Testis (tissue), 3 donors: Measurements from ENCODE around the gene OR2A25. TPM values are rescaled to one million over a fixed set of nuclear protein-coding genes. Genes with fewer than 3 reads are reported as not detected.

Experiments used
- DNase-seq: peaks from one replicate; pipeline ENCODE4 v3.0.0-alpha.2; 2019
- H3K27ac ChIP-seq, 2 donors: fragments of 200-600 bp; sonication (generic); one replicate each; pipeline ENCODE4 v1.5.1; 2019
- H3K27me3 ChIP-seq: fragments of 200-600 bp; sonication (generic); one replicate; pipeline ENCODE4 v1.5.1; 2019
- H3K36me3 ChIP-seq: fragments of 200-600 bp; sonication (generic); one replicate; pipeline ENCODE4 v1.5.1; 2017; ENCODE audit warnings: low read depth; ENCODE audit errors: missing control alignments
- H3K4me1 ChIP-seq: fragments of 200-600 bp; sonication (generic); one replicate; pipeline ENCODE4 v1.5.1; 2019
- H3K4me3 ChIP-seq, 2 donors: fragments of 200-600 bp; sonication (generic); one replicate each; pipeline ENCODE4 v1.5.1; 2017 to 2019
- H3K9me3 ChIP-seq: fragments of 200-600 bp; sonication (generic); one replicate; pipeline ENCODE4 v1.5.1; 2017
- POLR2A ChIP-seq: fragments of 450-650 bp; IDR thresholded peaks from one replicate; pipeline ENCODE4 v1.6.1; 2017; ENCODE audit warnings: antibody characterized with exemption, mild to moderate bottlenecking, moderate library complexity
- WGBS, 2 donors: methylation state at CpG; one replicate each; pipeline ENCODE4 v1.1.5; 2018; 5-methylcytosine and 5-hydroxymethylcytosine counted together
- intact Hi-C: fragments of 100-400 bp; cut with DNase I; formaldehyde crosslinking; loops from one replicate; pipeline ENCODE4 v1.15.1; 2023; ENCODE audit warnings: low total_unique reads
- polyA plus RNA-seq: library from polyadenylated mRNA; stranded (reverse); fragments of 350-450 nt; fragmentation: Illumina TruSeq; extraction: RNeasy Lipid Tissue Mini Kit (QIAGEN cat#74804); gene quantifications from one replicate; pipeline ENCODE4 v1.2.3, GENCODE V29; 2014; ENCODE audit warnings: low read depth, low replicate concordance; ENCODE audit not compliant: insufficient read depth
- total RNA-seq, 2 donors: library from RNA; depleted of rRNA; stranded (reverse); fragments of >200 nt; gene quantifications; one replicate each; pipeline ENCODE4 v1.2.3, GENCODE V29; 2016
- TF ChIP-seq, protein P1 (sequence below), 3 experiments: fragments of 450-650 bp in 2 of 3; fragments of 200-600 bp in 1 of 3; sonication (generic) in 1 of 3; IDR thresholded peaks; one replicate each; pipeline ENCODE4 v1.5.1; 2016 to 2019; ENCODE audit warnings: antibody characterized with exemption in 3 of 3, mild to moderate bottlenecking in 2 of 3, moderate library complexity in 1 of 3

OR2A25 gene
- total and polyA plus RNA-seq, 3 donors from 2014 or later, result 0.18 to 0.19 TPM; not detected in 1

DNA sequence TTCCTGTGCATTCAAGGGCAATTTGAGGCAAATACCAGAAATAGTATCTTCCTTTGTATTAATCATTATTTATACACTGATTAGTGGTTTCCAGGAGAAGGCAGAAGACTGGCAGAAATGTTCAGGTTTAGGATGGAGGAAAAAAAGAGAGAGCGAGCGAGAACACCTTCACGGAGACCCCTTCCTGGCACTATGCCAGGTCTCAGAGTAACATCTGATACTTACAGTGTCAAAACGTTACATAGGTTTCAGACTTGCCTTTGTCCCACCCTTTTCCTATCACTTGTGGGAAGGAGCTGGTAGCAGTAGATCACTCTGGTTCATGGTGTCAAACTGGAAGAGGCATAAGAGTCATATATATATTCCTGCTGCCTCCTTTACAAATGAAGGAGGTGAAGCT, 17.1 kb downstream of the OR2A25 start:
- WGBS, 2 donors, result 52 to 59% methylated on average over 4 of the region's 4 CpGs
- TF ChIP-seq, protein P1, sequence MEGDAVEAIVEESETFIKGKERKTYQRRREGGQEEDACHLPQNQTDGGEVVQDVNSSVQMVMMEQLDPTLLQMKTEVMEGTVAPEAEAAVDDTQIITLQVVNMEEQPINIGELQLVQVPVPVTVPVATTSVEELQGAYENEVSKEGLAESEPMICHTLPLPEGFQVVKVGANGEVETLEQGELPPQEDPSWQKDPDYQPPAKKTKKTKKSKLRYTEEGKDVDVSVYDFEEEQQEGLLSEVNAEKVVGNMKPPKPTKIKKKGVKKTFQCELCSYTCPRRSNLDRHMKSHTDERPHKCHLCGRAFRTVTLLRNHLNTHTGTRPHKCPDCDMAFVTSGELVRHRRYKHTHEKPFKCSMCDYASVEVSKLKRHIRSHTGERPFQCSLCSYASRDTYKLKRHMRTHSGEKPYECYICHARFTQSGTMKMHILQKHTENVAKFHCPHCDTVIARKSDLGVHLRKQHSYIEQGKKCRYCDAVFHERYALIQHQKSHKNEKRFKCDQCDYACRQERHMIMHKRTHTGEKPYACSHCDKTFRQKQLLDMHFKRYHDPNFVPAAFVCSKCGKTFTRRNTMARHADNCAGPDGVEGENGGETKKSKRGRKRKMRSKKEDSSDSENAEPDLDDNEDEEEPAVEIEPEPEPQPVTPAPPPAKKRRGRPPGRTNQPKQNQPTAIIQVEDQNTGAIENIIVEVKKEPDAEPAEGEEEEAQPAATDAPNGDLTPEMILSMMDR (IDR thresholded peaks at IDR 0.05), result no peak
- TF ChIP-seq POLR2A, result no peak
- Histone ChIP-seq H3K4me3 (no peak overlapping the region), H3K27ac (no peak overlapping the region), H3K27me3 (no peaks in the 10 kb centered on the region), H3K4me1 (no peaks in the 10 kb centered on the region), H3K36me3 (no peaks in the 10 kb centered on the region), H3K9me3 (no peaks in the 10 kb centered on the region)
- intact Hi-C loops, result no loop called here
- DNase-seq, result no peak

DNA sequence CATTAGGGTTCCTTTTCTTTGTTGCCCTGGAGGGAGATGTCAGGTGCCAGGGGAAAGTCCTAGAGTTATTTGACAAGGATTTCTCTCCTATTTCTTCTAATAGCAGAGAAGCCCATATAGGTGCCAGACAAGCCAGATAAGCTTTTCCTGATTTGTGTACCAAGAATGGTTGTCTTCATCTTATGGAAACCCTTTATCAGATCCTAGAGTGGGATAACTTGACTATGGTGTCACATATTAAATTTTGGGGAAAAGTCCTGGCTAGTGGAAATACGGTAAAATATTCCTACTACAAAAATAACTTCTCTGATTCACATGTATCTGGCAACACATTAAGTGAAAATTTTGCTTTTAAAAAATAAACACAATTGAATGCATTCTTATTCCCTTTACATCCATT, 17.6 kb downstream of the OR2A25 start:
- intact Hi-C loops, result no loop called here
- WGBS, 2 donors, result 79 to 95% methylated on average over 1 of the region's 1 CpG
- DNase-seq, result no peak

DNA sequence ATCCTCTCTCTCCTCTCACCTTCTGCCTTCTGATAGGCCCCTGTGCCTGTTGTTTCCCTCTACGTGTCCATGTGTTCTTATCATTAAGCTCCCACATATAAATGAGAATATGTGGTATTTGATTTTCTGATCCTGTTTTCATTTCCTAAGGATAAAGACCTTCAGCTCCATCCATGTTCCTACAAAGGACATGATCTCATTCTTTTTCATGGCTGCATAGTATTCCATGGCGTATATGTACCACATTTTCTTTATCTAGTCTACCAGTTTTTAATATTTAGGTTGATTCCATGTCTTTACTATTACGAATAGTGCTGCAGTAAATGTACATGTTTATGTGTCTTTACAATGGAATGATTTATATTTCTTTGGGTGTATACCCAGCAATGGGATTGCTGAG, 21.1 kb downstream of the OR2A25 start:
- DNase-seq, result no peak
- H3K27ac ChIP-seq, result no peak overlapping the region
- H3K4me1 ChIP-seq, result no peaks in the 10 kb centered on the region
- TF ChIP-seq POLR2A, result no peak
- TF ChIP-seq, protein P1 (IDR thresholded peaks at IDR 0.05), result no peak
- 87 to 91% methylated on average over 3 of the region's 3 CpGs for WGBS, 2 donors
- H3K27me3 ChIP-seq, result no peaks in the 10 kb centered on the region
- H3K4me3 ChIP-seq, result no peak overlapping the region
- H3K9me3 ChIP-seq, result no peaks in the 10 kb centered on the region
- no peaks in the 10 kb centered on the region for H3K36me3 ChIP-seq
- intact Hi-C loops, result no loop called here

More for the DNA sequence above, 17.6 kb downstream of the OR2A25 start:
- H3K4me3 ChIP-seq, result no peak overlapping the region
- H3K27ac ChIP-seq, result no peak overlapping the region
- H3K36me3 ChIP-seq, result no peaks in the 10 kb centered on the region
- H3K4me1 ChIP-seq, result no peaks in the 10 kb centered on the region
- H3K9me3 ChIP-seq, result no peaks in the 10 kb centered on the region
- no peak for TF ChIP-seq POLR2A
- TF ChIP-seq, protein P1 (IDR thresholded peaks at IDR 0.05), result no peak
- no peaks in the 10 kb centered on the region for H3K27me3 ChIP-seq

DNA sequence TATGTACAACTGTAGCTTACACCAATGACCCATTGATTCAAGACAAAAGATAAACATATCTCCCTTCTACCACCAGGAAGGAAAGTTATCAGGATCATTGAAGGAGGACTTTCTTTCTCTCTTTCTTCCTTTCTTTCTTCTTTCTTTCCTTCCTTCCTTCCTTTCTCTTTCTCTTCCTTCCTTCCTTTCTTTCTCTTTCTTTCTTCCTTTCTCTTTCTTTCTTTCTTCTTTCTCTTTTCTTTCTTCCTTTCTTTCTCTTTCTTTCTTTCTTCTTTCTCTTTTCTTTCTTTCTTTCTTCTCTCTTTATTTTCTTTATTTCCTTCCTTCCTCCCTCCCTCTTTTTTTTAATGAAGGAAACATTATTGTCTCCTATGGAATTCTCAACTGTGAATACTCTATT, 29.2 kb downstream of the OR2A25 start:
- no peaks in the 10 kb centered on the region for H3K27me3 ChIP-seq
- DNase-seq, result no peak
- intact Hi-C loops, result no loop called here
- H3K4me3 ChIP-seq, result no peak overlapping the region
- H3K36me3 ChIP-seq, result no peaks in the 10 kb centered on the region
- no peaks in the 10 kb centered on the region for H3K9me3 ChIP-seq
- H3K27ac ChIP-seq, result no peak overlapping the region
- TF ChIP-seq POLR2A, result no peak
- TF ChIP-seq, protein P1 (IDR thresholded peaks at IDR 0.05), result no peak
- no peaks in the 10 kb centered on the region for H3K4me1 ChIP-seq

DNA sequence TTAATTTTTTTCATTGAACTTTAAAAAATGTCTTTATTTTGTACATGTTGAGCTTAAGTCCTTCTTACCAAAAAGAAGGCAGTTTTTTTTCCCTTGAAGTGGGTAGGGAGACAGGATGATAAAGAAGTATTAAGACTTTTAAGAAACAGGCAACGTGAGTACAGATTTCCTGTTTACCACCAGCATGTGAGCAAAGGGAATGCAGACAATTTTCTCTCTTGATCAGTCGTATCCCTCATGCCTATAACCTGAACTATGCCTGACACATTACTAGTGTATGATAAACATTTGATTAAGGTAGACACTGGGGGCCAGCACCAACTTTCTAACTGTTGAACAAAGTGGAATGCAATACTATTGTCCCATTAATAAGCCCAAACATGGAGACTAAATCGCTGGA, 31.0 kb downstream of the OR2A25 start:
- Histone ChIP-seq H3K9me3 (no peaks in the 10 kb centered on the region), H3K27me3 (no peaks in the 10 kb centered on the region), H3K4me1 (no peaks in the 10 kb centered on the region), H3K4me3 (no peak overlapping the region), H3K36me3 (no peaks in the 10 kb centered on the region), H3K27ac (no peak overlapping the region)
- intact Hi-C loops, result no loop called here
- WGBS, 2 donors, result 62 to 66% methylated on average over 3 of the region's 3 CpGs
- no peak for DNase-seq
- TF ChIP-seq POLR2A, result no peak
- TF ChIP-seq, protein P1 (IDR thresholded peaks at IDR 0.05), result no peak
